C4-2B (cell line): Measurements from ENCODE around the gene SLC11A1.

Source experiments
- ZFX ChIP-seq: fragments of 450-650 bp; IDR thresholded peaks from 2 replicates; pipeline ENCODE4 v1.6.1; 2017
- TF ChIP-seq, protein P1 (sequence below): fragments of 450-650 bp; conservative IDR thresholded peaks from 2 replicates; pipeline ENCODE4 v1.5.1; 2017; ENCODE audit warnings: mild to moderate bottlenecking

DNA sequence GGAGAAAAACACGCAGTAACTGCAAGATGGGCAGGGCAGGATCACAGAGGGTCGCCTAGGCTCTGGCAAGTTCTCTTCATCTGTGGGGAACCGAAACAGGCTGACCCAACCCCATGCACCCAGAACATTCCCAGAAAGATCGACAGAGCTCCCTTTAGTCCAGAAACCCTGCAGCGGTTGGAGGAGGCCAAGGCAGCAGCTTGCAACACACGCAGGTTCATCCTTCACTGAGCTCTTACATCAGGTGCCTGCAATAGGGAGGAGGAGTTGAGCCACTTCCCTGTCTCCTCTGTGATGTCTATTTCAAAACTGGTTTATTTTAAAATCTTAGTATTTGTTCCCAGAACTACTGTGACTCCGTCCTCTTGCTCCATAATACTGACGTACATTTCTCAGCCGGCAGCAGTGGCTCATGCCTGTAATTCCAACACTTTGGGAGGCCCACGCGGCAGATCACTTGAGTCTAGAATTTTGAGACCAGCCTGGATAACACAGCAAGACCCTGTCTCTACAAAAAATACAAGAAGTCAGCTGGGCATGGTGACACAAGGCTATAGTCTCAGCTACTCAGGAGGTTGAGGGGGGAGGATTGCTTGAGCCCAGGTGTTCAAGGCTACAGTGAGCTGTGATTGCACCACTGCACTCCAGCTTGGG lies 11.5 kb upstream of the SLC11A1 start:
- TF ChIP-seq, protein P1, sequence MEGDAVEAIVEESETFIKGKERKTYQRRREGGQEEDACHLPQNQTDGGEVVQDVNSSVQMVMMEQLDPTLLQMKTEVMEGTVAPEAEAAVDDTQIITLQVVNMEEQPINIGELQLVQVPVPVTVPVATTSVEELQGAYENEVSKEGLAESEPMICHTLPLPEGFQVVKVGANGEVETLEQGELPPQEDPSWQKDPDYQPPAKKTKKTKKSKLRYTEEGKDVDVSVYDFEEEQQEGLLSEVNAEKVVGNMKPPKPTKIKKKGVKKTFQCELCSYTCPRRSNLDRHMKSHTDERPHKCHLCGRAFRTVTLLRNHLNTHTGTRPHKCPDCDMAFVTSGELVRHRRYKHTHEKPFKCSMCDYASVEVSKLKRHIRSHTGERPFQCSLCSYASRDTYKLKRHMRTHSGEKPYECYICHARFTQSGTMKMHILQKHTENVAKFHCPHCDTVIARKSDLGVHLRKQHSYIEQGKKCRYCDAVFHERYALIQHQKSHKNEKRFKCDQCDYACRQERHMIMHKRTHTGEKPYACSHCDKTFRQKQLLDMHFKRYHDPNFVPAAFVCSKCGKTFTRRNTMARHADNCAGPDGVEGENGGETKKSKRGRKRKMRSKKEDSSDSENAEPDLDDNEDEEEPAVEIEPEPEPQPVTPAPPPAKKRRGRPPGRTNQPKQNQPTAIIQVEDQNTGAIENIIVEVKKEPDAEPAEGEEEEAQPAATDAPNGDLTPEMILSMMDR = no peak
- TF ChIP-seq ZFX = no peak
